Endothelial cell of umbilical vein (primary cell): Measurements from ENCODE around the gene TCF7L2. TPM values are rescaled to one million over a fixed set of nuclear protein-coding genes. Genes with fewer than 3 reads are reported as not detected.

Experiments
- BruUV-seq: library from RNA; stranded (reverse); fragments of 400-500 nt; replicated peaks from 2 replicates; lab custom pipeline; 2021; lab: Mats Ljungman, UMichigan
- CTCF ChIA-PET: fragments of 300-600, 350-600 bp; sonication (Branson Sonifier 250); formaldehyde crosslinking; loops from one replicate; lab custom pipeline; 2021; ENCODE audit warnings: antibody characterized with exemption, inconsistent platforms; lab: Charles Lee
- POLR2A ChIA-PET: fragments of 300-600, 350-600 bp; sonication (Branson Sonifier 250); formaldehyde crosslinking; loops from one replicate; lab custom pipeline; 2021; ENCODE audit warnings: antibody characterized with exemption, inconsistent platforms; lab: Charles Lee
- DNase-seq: peaks from one replicate; pipeline ENCODE4 v3.0.0-alpha.2; 2011; ENCODE audit warnings: low read depth, low spot score
- FAIRE-seq: peaks from 2 replicates; lab custom pipeline; 2011; peaks lifted over from hg19 to GRCh38; lab: Jason Lieb, UNC
- H2AFZ ChIP-seq: 2 replicates; pipeline ENCODE4 v1.6.0; 2012; ENCODE audit warnings: low read depth, low read length, control low read depth, inconsistent platforms
- H3K27ac ChIP-seq: 2 replicates; pipeline ENCODE4 v1.5.1; 2011; ENCODE audit warnings: low read depth, mild to moderate bottlenecking, control low read depth, low read length, moderate library complexity; ENCODE audit not compliant: insufficient read depth
- H3K27me3 ChIP-seq, 2 experiments: 2 replicates each; pipeline versions ENCODE4 v1.6.0 to v1.6.1; 2011; ENCODE audit warnings: low read length in 2 of 2, mixed read lengths in 1 of 2; ENCODE audit not compliant: control insufficient read depth in 2 of 2, insufficient read depth in 2 of 2
- H3K36me3 ChIP-seq, 2 experiments: 2 replicates in 1 of 2; 3 replicates in 1 of 2; pipeline ENCODE4 v1.5.1; 2011; ENCODE audit warnings: low read length in 2 of 2, mild to moderate bottlenecking in 1 of 2, moderate library complexity in 1 of 2; ENCODE audit not compliant: control insufficient read depth in 2 of 2, insufficient read depth in 2 of 2; ENCODE audit errors: extremely low read depth in 1 of 2
- H3K4me1 ChIP-seq: 3 replicates; pipeline ENCODE4 v1.5.1; 2011; ENCODE audit warnings: mild to moderate bottlenecking, low read length; ENCODE audit not compliant: control insufficient read depth, insufficient read depth; ENCODE audit errors: extremely low read depth
- H3K4me2 ChIP-seq: 2 replicates; pipeline ENCODE4 v1.6.1; 2011; ENCODE audit warnings: low read length, control low read depth, mixed read lengths; ENCODE audit not compliant: insufficient read depth
- H3K4me3 ChIP-seq, 3 experiments: fragments of 200-600 bp in 1 of 3; sonication (generic), shearing (Covaris generic) in 1 of 3; replicated peaks in 1 of 3; 2 replicates each; pipeline ENCODE4 v1.5.1; 2011 to 2016; ENCODE audit warnings: control low read depth in 3 of 3, low read length in 3 of 3, mild to moderate bottlenecking in 2 of 3, inconsistent platforms in 1 of 3, low read depth in 1 of 3, moderate library complexity in 1 of 3; ENCODE audit not compliant: insufficient read depth in 1 of 3
- H3K79me2 ChIP-seq: 2 replicates; pipeline ENCODE4 v1.6.0; 2012; ENCODE audit warnings: low read length, inconsistent platforms; ENCODE audit not compliant: control insufficient read depth, insufficient read depth
- H3K9ac ChIP-seq: replicated peaks from 2 replicates; pipeline ENCODE3; 2011; ENCODE audit warnings: low read length, control low read depth; ENCODE audit not compliant: insufficient read depth; ENCODE audit errors: extremely low read depth
- H3K9me1 ChIP-seq: replicated peaks from 3 replicates; pipeline ENCODE4 v1.6.0; 2011; ENCODE audit warnings: mild to moderate bottlenecking, low read length; ENCODE audit not compliant: control insufficient read depth, insufficient read depth; ENCODE audit errors: extremely low read depth
- H3K9me3 ChIP-seq: replicated peaks from 2 replicates; pipeline ENCODE4 v1.5.1; 2012; ENCODE audit warnings: low read length, inconsistent platforms; ENCODE audit not compliant: control insufficient read depth, insufficient read depth
- H4K20me1 ChIP-seq: replicated peaks from 2 replicates; pipeline ENCODE3; 2011; ENCODE audit warnings: mild to moderate bottlenecking, low read length; ENCODE audit not compliant: control insufficient read depth, insufficient read depth; ENCODE audit errors: extremely low read depth
- EZH2 ChIP-seq: IDR thresholded peaks from 2 replicates; pipeline ENCODE4 v1.6.1; 2012; ENCODE audit warnings: borderline replicate concordance, low read depth, mild to moderate bottlenecking, moderate library complexity, low read length, inconsistent platforms; ENCODE audit not compliant: severe bottlenecking
- GATA2 ChIP-seq: IDR thresholded peaks from 2 replicates; pipeline ENCODE4 v1.7.0; 2011; ENCODE audit warnings: low read depth, mild to moderate bottlenecking, moderate library complexity, mixed read lengths, low read length; ENCODE audit not compliant: insufficient read length, insufficient read depth
- MAX ChIP-seq: IDR thresholded peaks from 2 replicates; pipeline ENCODE4 v1.6.1; 2011; ENCODE audit not compliant: insufficient read depth, insufficient read length
- MYC ChIP-seq: IDR thresholded peaks from one replicate; pipeline ENCODE4 v1.6.1; 2011; ENCODE audit warnings: mild to moderate bottlenecking, low read depth, low read length
- POLR2AphosphoS5 ChIP-seq: IDR thresholded peaks from 2 replicates; pipeline ENCODE4 v1.6.1; 2012; ENCODE audit warnings: low read depth, mild to moderate bottlenecking, control low read depth, low read length, moderate library complexity; ENCODE audit not compliant: insufficient read depth
- dilution Hi-C: fragments of 300-500 bp; cut with MboI; formaldehyde crosslinking; loops from one replicate; pipeline ENCODE4 v1.15.0; 2019; ENCODE audit warnings: low sequenced_read_pairs; ENCODE audit not compliant: extremely low pct_ligation_motif_present
- intact Hi-C: fragments of 100-400 bp; cut with micrococcal nuclease; formaldehyde crosslinking; loops from one replicate; pipeline ENCODE4 v1.10.0; 2022
- polyA plus RNA-seq, 4 experiments: library from polyadenylated mRNA; depleted of rRNA in 3 of 4; stranded (reverse) in 3 of 4; unstranded in 1 of 4; fragments of >200 nt; gene quantifications; 2 replicates each; pipeline versions ENCODE4 v1.2.1 to v1.2.3, GENCODE V29; 2011 to 2012; ENCODE audit warnings: missing spikeins in 1 of 4
- total RNA-seq: library from RNA; stranded (reverse); gene quantifications from 2 replicates; pipeline ENCODE4 v1.2.3, GENCODE V29; 2021

Gene TCF7L2
- total and polyA plus RNA-seq, 2 donors (not counting 3 experiments of a cell fraction or from before 2014, with no cell fraction given) = 9.9 to 21.8 TPM

- ChIA-PET CTCF (interaction anchor here (0.6 to 3.4 kb wide), 12 partner anchors 43 to 436 kb away, joined by 3 to 21 read pairs (median 4); no protein-coding TSS in a partner anchor), POLR2A (no interaction called here)
- Histone ChIP-seq H3K9me1 (no peaks in the 10 kb centered on the region), H3K27me3 (no peaks in the 10 kb centered on the region), H2AFZ (no peak overlapping the region), H3K27ac (no peak overlapping the region), H3K4me3 (no peak overlapping the region), H4K20me1 (peaks cover 7% of the 10 kb centered on the region), H3K79me2 (no peaks in the 10 kb centered on the region), H3K4me2 (no peak overlapping the region), H3K9me3 (no peaks in the 10 kb centered on the region), H3K4me1 (peaks cover 4% of the 10 kb centered on the region), H3K36me3 (no peaks in the 10 kb centered on the region), H3K9ac (no peak overlapping the region)
- BruUV-seq = no TSS peak
- FAIRE-seq = no peak
- no peak for TF ChIP-seq POLR2AphosphoS5
- no peak for TF ChIP-seq GATA2
- TF ChIP-seq MAX = no peak
- dilution Hi-C loops (no loop called here), intact Hi-C loops (loop anchor here (5.0 kb wide), 1 partner anchor 395 kb away; no protein-coding TSS in a partner anchor)
- no peak for DNase-seq
Observed at GRCh38 chr10:113127261-113127900, 177.3 kb downstream of the TCF7L2 start.

- DNase-seq = no peak
- dilution Hi-C loops = no loop called here
Observed at GRCh38 chr10:113127901-113128283, 177.8 kb downstream of the TCF7L2 start.

More at GRCh38 chr10:113127901-113128283, 177.8 kb downstream of the TCF7L2 start:
- H3K9me1 ChIP-seq = no peaks in the 10 kb centered on the region
- TF ChIP-seq EZH2 (no peak), MYC (no peak)
- CTCF ChIA-PET = interaction anchor here (0.6 to 3.4 kb wide), 7 partner anchors 55 to 435 kb away, joined by 3 to 21 read pairs (median 4); no protein-coding TSS in a partner anchor
- no peaks in the 10 kb centered on the region for H3K27me3 ChIP-seq
- H3K27ac ChIP-seq = no peak overlapping the region
- no peak overlapping the region for H2AFZ ChIP-seq
- peaks cover 4% of the 10 kb centered on the region for H4K20me1 ChIP-seq
- no peak overlapping the region for H3K4me2 ChIP-seq
- H3K9me3 ChIP-seq = no peaks in the 10 kb centered on the region
- POLR2A ChIA-PET = no interaction called here
- H3K4me1 ChIP-seq = peaks cover 4% of the 10 kb centered on the region
- intact Hi-C loops = loop anchor here (5.0 kb wide), 1 partner anchor 394 kb away; no protein-coding TSS in a partner anchor
- H3K9ac ChIP-seq = no peak overlapping the region
- H3K36me3 ChIP-seq = no peaks in the 10 kb centered on the region
- no peaks in the 10 kb centered on the region for H3K79me2 ChIP-seq
- FAIRE-seq = no peak
- H3K4me3 ChIP-seq = no peak overlapping the region
- BruUV-seq = no TSS peak
